Neural cell (in vitro differentiated cells): ENCODE measurements around the gene RNF144B. TPM values are rescaled to one million over a fixed set of nuclear protein-coding genes. Genes with fewer than 3 reads are reported as not detected.

Source experiments
- H2AFZ ChIP-seq: fragments of 200-600, 300-800 bp; sonication (generic), shearing (Covaris generic); 2 replicates; pipeline ENCODE4 v1.6.0; 2014; ENCODE audit warnings: low read depth, mild to moderate bottlenecking, antibody characterized with exemption, low read length, moderate library complexity
- H3F3A ChIP-seq: fragments of 200-600 bp; shearing (Covaris generic); 2 replicates; pipeline ENCODE4 v1.6.1; 2016; ENCODE audit warnings: mild to moderate bottlenecking, moderate library complexity, mixed read lengths, antibody characterized with exemption, low read length; ENCODE audit not compliant: insufficient read depth, poor library complexity, severe bottlenecking
- H3K27ac ChIP-seq: fragments of 200-600, 300-800 bp; sonication (generic), shearing (Covaris generic); 2 replicates; pipeline ENCODE4 v1.5.1; 2014; ENCODE audit warnings: mild to moderate bottlenecking, low read length, moderate library complexity
- H3K27me3 ChIP-seq: fragments of 300-800, 200-600 bp; sonication (generic), shearing (Covaris generic); 2 replicates; pipeline ENCODE4 v1.6.0; 2014; ENCODE audit warnings: mild to moderate bottlenecking, low read depth, low read length, moderate library complexity; ENCODE audit not compliant: insufficient read depth
- H3K36me3 ChIP-seq: fragments of 300-800, 200-600 bp; sonication (generic), shearing (Covaris generic); 2 replicates; pipeline ENCODE4 v1.5.1; 2014; ENCODE audit warnings: mild to moderate bottlenecking, antibody characterized with exemption, low read length, moderate library complexity; ENCODE audit not compliant: insufficient read depth
- H3K4me2 ChIP-seq: fragments of 300-800, 200-600 bp; sonication (generic), shearing (Covaris generic); 2 replicates; pipeline ENCODE4 v1.6.0; 2014; ENCODE audit warnings: mild to moderate bottlenecking, low read length
- H3K4me3 ChIP-seq: fragments of 300-800, 200-600 bp; sonication (generic), shearing (Covaris generic); 2 replicates; pipeline ENCODE4 v1.5.1; 2014; ENCODE audit warnings: mild to moderate bottlenecking, low read length, moderate library complexity
- H3K79me2 ChIP-seq: fragments of 200-600 bp; shearing (Covaris generic); replicated peaks from 2 replicates; pipeline ENCODE4 v1.6.0; 2014; ENCODE audit warnings: mild to moderate bottlenecking, low read length, moderate library complexity; ENCODE audit not compliant: insufficient read depth
- H3K9ac ChIP-seq: fragments of 300-800, 200-600 bp; sonication (generic), shearing (Covaris generic); 2 replicates; pipeline ENCODE4 v1.6.1; 2016; ENCODE audit warnings: mild to moderate bottlenecking, low read length, mixed read lengths
- H3K9me2 ChIP-seq: fragments of 200-600 bp; shearing (Covaris generic); 2 replicates; pipeline ENCODE4 v1.6.1; 2016; ENCODE audit warnings: mild to moderate bottlenecking, low read length, mixed read lengths; ENCODE audit not compliant: insufficient read depth
- H3K9me3 ChIP-seq: fragments of 200-600, 300-800 bp; sonication (generic), shearing (Covaris generic); 2 replicates; pipeline ENCODE4 v1.6.1; 2016; ENCODE audit warnings: mild to moderate bottlenecking, mixed run types, low read length, moderate library complexity, mixed read lengths
- H4K20me1 ChIP-seq: fragments of 200-600 bp; shearing (Covaris generic); 2 replicates; pipeline ENCODE4 v1.6.1; 2016; ENCODE audit warnings: mild to moderate bottlenecking, mixed run types; ENCODE audit not compliant: insufficient read depth
- EP300 ChIP-seq: fragments of 450-650 bp; conservative IDR thresholded peaks from 2 replicates; pipeline ENCODE4 v1.6.1; 2014; ENCODE audit warnings: antibody characterized with exemption, mild to moderate bottlenecking, moderate library complexity; ENCODE audit not compliant: poor library complexity, severe bottlenecking
- EZH2 ChIP-seq: fragments of 200-600, 300-800 bp; shearing (Covaris generic), sonication (generic); IDR thresholded peaks from 2 replicates; pipeline ENCODE4 v1.6.1; 2014; ENCODE audit warnings: antibody characterized with exemption, low read length, borderline replicate concordance, mild to moderate bottlenecking; ENCODE audit not compliant: insufficient read depth, poor library complexity, severe bottlenecking
- MXI1 ChIP-seq: fragments of 450-650 bp; conservative IDR thresholded peaks from 2 replicates; pipeline ENCODE4 v1.6.1; 2014; ENCODE audit warnings: antibody characterized with exemption, mild to moderate bottlenecking; ENCODE audit not compliant: poor library complexity, severe bottlenecking
- POLR2AphosphoS5 ChIP-seq: IDR thresholded peaks from 2 replicates; pipeline ENCODE4 v1.6.1; 2012
- RAD21 ChIP-seq: fragments of 450-650 bp; conservative IDR thresholded peaks from 2 replicates; pipeline ENCODE4 v1.6.1; 2014; ENCODE audit warnings: antibody characterized with exemption, mild to moderate bottlenecking, moderate library complexity
- REST ChIP-seq: IDR thresholded peaks from 2 replicates; pipeline ENCODE4 v1.6.1; 2012; ENCODE audit warnings: borderline replicate concordance
- SMC3 ChIP-seq: fragments of 450-650 bp; conservative IDR thresholded peaks from 2 replicates; pipeline ENCODE4 v1.6.1; 2014; ENCODE audit warnings: antibody characterized with exemption, mild to moderate bottlenecking, moderate library complexity; ENCODE audit not compliant: poor library complexity
- TAF1 ChIP-seq: IDR thresholded peaks from 2 replicates; pipeline ENCODE4 v1.6.1; 2012; ENCODE audit warnings: low read depth
- polyA plus RNA-seq: library from polyadenylated mRNA; depleted of rRNA; stranded (reverse); fragments of >200 nt; gene quantifications from 2 replicates; pipeline ENCODE4 v1.2.3, GENCODE V29; 2014
- TF ChIP-seq, protein P1 (sequence below): fragments of 450-650 bp; IDR thresholded peaks from 2 replicates; pipeline ENCODE4 v1.5.1; 2014; ENCODE audit warnings: antibody characterized with exemption, mild to moderate bottlenecking, moderate library complexity; ENCODE audit not compliant: poor library complexity, severe bottlenecking

The RNF144B gene
- polyA plus RNA-seq, 1 donor from 2014 or later: 0.15 TPM

- Histone ChIP-seq H3K9me3 (no peaks in the 10 kb centered on the region), H3K4me2 (no peak overlapping the region), H3K27me3 (no peaks in the 10 kb centered on the region), H3F3A (no peaks in the 10 kb centered on the region), H3K9me2 (no peaks in the 10 kb centered on the region), H4K20me1 (no peaks in the 10 kb centered on the region), H2AFZ (no peak overlapping the region), H3K36me3 (no peaks in the 10 kb centered on the region), H3K4me3 (no peak overlapping the region), H3K27ac (no peak overlapping the region), H3K9ac (no peak overlapping the region), H3K79me2 (no peaks in the 10 kb centered on the region)
- TF ChIP-seq TAF1: no peak
- no peak for TF ChIP-seq SMC3
- TF ChIP-seq, protein P1, sequence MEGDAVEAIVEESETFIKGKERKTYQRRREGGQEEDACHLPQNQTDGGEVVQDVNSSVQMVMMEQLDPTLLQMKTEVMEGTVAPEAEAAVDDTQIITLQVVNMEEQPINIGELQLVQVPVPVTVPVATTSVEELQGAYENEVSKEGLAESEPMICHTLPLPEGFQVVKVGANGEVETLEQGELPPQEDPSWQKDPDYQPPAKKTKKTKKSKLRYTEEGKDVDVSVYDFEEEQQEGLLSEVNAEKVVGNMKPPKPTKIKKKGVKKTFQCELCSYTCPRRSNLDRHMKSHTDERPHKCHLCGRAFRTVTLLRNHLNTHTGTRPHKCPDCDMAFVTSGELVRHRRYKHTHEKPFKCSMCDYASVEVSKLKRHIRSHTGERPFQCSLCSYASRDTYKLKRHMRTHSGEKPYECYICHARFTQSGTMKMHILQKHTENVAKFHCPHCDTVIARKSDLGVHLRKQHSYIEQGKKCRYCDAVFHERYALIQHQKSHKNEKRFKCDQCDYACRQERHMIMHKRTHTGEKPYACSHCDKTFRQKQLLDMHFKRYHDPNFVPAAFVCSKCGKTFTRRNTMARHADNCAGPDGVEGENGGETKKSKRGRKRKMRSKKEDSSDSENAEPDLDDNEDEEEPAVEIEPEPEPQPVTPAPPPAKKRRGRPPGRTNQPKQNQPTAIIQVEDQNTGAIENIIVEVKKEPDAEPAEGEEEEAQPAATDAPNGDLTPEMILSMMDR: no peak
- TF ChIP-seq EP300: no peak
- no peak for TF ChIP-seq MXI1
- TF ChIP-seq EZH2: no peak
- no peak for TF ChIP-seq RAD21
- no peak for TF ChIP-seq POLR2AphosphoS5
- no peak for TF ChIP-seq REST
Measured at GRCh38 chr6:18465410-18466154, 78.4 kb downstream of the RNF144B start.

- H3K27ac ChIP-seq: no peak overlapping the region
- H3K9me2 ChIP-seq: no peaks in the 10 kb centered on the region
- H3K9ac ChIP-seq: no peak overlapping the region
- no peak overlapping the region for H2AFZ ChIP-seq
- H3K36me3 ChIP-seq: no peaks in the 10 kb centered on the region
- no peaks in the 10 kb centered on the region for H3K9me3 ChIP-seq
- no peaks in the 10 kb centered on the region for H4K20me1 ChIP-seq
- no peak overlapping the region for H3K4me3 ChIP-seq
- H3K79me2 ChIP-seq: no peaks in the 10 kb centered on the region
- H3K27me3 ChIP-seq: no peaks in the 10 kb centered on the region
- no peak overlapping the region for H3K4me2 ChIP-seq
- no peak for TF ChIP-seq TAF1
- no peak for TF ChIP-seq RAD21
- TF ChIP-seq, protein P1: no peak
- no peak for TF ChIP-seq REST
- no peak for TF ChIP-seq MXI1
- no peak for TF ChIP-seq POLR2AphosphoS5
- TF ChIP-seq SMC3: no peak
- no peak for TF ChIP-seq EZH2
- no peak for TF ChIP-seq EP300
- no peaks in the 10 kb centered on the region for H3F3A ChIP-seq
Measured at GRCh38 chr6:18467741-18468502, 80.8 kb downstream of the RNF144B start.
